Measurements from ENCODE around the gene KLHL17. TPM values are rescaled to one million over a fixed set of nuclear protein-coding genes. Genes with fewer than 3 reads are reported as not detected.

KLHL17 gene
- total RNA-seq, 4 donors from 2014 or later = 1.3 to 5.7 (median 2.3) TPM

- peaks cover 29 to 44% of the 10 kb centered on the region in 2 donors for H3K4me1 ChIP-seq
- no peaks in the 10 kb centered on the region for H3K36me3 ChIP-seq
- DNase-seq = peak; percentile 95 to 98
- peak overlapping the region; percentile 58 to 67 (median 62) for H3K4me3 ChIP-seq
- ATAC-seq = peak; percentile 39
- no peaks in the 10 kb centered on the region for H3K9me3 ChIP-seq
- peak in 2 of 5 experiments; percentile 16 to 25 for TF ChIP-seq CTCF (IDR thresholded peaks at IDR 0.05 in 4 of 5, conservative IDR thresholded peaks at IDR 0.05 in 1 of 5)
- peak; percentile 95 for TF ChIP-seq POLR2A (IDR thresholded peaks at IDR 0.05)
- in situ Hi-C loops (cut with MboI; ENCODE audit: low sequenced_read_pairs in 4 of 4) (loop anchor here in 2 of 4 donors (10.0 kb wide), 1 partner anchor 84 kb away; no protein-coding TSS in a partner anchor), intact Hi-C loops (cut with DNase I; ENCODE audit: low total_unique reads) (loop anchor here (5.0 kb wide), 1 partner anchor 367 kb away; the partner anchor contains the start of gene DVL1)
- no peaks in the 10 kb centered on the region for H3K27me3 ChIP-seq
- H3K27ac ChIP-seq = peak overlapping the region; percentile 100
Measured at GRCh38 chr1:980602-981395, 20.4 kb downstream of the KLHL17 start.

- DNase-seq (peak in 1 of 2 donors; percentile 77), ATAC-seq (peak; percentile 4 to 12)
- Histone ChIP-seq H3K36me3 (no peaks in the 10 kb centered on the region), H3K4me3 (peak overlapping the region; percentile 58 to 65 (median 62)), H3K27me3 (no peaks in the 10 kb centered on the region), H3K4me1 (peaks cover 29 to 38% of the 10 kb centered on the region in 2 donors), H3K9me3 (no peaks in the 10 kb centered on the region), H3K27ac (peak overlapping the region; percentile 100)
- intact Hi-C loops (cut with DNase I; ENCODE audit: low total_unique reads) = loop anchor here (5.0 kb wide), 1 partner anchor 366 kb away; the partner anchor contains the start of gene DVL1
- in situ Hi-C loops (cut with MboI; ENCODE audit: low sequenced_read_pairs in 4 of 4) = loop anchor here in 2 of 4 donors (10.0 kb wide), 1 partner anchor 83 kb away; no protein-coding TSS in a partner anchor
- TF ChIP-seq CTCF (IDR thresholded peaks at IDR 0.05 in 4 of 5, conservative IDR thresholded peaks at IDR 0.05 in 1 of 5) (no peak), POLR2A (IDR thresholded peaks at IDR 0.05) (no peak)
Measured at GRCh38 chr1:981491-981954, 21.1 kb downstream of the KLHL17 start.

- no peaks in the 10 kb centered on the region for H3K27me3 ChIP-seq
- in situ Hi-C loops (cut with MboI; ENCODE audit: low sequenced_read_pairs in 4 of 4) = loop anchor here in 2 of 4 donors (10.0 kb wide), 1 partner anchor 83 kb away; no protein-coding TSS in a partner anchor
- H3K9me3 ChIP-seq = no peaks in the 10 kb centered on the region
- H3K27ac ChIP-seq = peak within 1 kb of the TSS; percentile 100
- H3K4me3 ChIP-seq = peak within 1 kb of the TSS; percentile 58 to 65 (median 62)
- no peaks in the 10 kb centered on the region for H3K36me3 ChIP-seq
- TF ChIP-seq POLR2A (IDR thresholded peaks at IDR 0.05) (peak; percentile 82 to 87), CTCF (IDR thresholded peaks at IDR 0.05 in 4 of 5, conservative IDR thresholded peaks at IDR 0.05 in 1 of 5) (no peak)
- intact Hi-C loops (cut with DNase I; ENCODE audit: low total_unique reads) = loop anchor here (1.0 to 5.0 kb wide), 2 partner anchors 18 to 365 kb away; partner anchors contain the start of genes DVL1 and HES4
- H3K4me1 ChIP-seq = peaks cover 29 to 38% of the 10 kb centered on the region in 2 donors
- ATAC-seq = peak; percentile 47 to 50
- DNase-seq = peak; percentile 90 to 99
Measured at GRCh38 chr1:981955-982558, 21.7 kb downstream of the KLHL17 start, which contains the start of gene PERM1. Gene PERM1, minus strand, starts transcription at chr1:982093. Its CDS starts 1,064 bp downstream, at chr1:981029.

GRCh38 chr1:982765-983436 is 22.5 kb downstream of the KLHL17 start:
- TF ChIP-seq CTCF (IDR thresholded peaks at IDR 0.05 in 4 of 5, conservative IDR thresholded peaks at IDR 0.05 in 1 of 5) (no peak), POLR2A (IDR thresholded peaks at IDR 0.05) (no peak)
- in situ Hi-C loops (cut with MboI; ENCODE audit: low sequenced_read_pairs in 4 of 4) (loop anchor here in 2 of 4 donors (10.0 kb wide), 1 partner anchor 82 kb away; no protein-coding TSS in a partner anchor), intact Hi-C loops (cut with DNase I; ENCODE audit: low total_unique reads) (loop anchor here (1.0 to 5.0 kb wide), 2 partner anchors 17 to 364 kb away; partner anchors contain the start of genes DVL1 and HES4)
- H3K27me3 ChIP-seq = no peaks in the 10 kb centered on the region
- no peak for ATAC-seq
- no peaks in the 10 kb centered on the region for H3K36me3 ChIP-seq
- H3K27ac ChIP-seq = peak overlapping the region; percentile 100
- H3K4me3 ChIP-seq = peak overlapping the region; percentile 34 to 65 (median 58)
- no peaks in the 10 kb centered on the region for H3K9me3 ChIP-seq
- peaks cover 29 to 37% of the 10 kb centered on the region in 2 donors for H3K4me1 ChIP-seq
- peak in 1 of 2 donors; percentile 68 for DNase-seq
